DND-41 (cell line): ENCODE measurements around the gene P2RX5.

Experiments used
- ATAC-seq: fragments of 200-7000 bp; cut with Tn5 transposase; 3 replicates; pipeline ENCODE4 v1.9.1; 2021; ENCODE audit warnings: low read depth; ENCODE audit not compliant: insufficient read depth
- DNase-seq: peaks from one replicate; pipeline ENCODE4 v3.0.0-alpha.2; 2020
- H2AFZ ChIP-seq: 2 replicates; pipeline ENCODE4 v1.6.0; 2012; ENCODE audit warnings: low read depth, low read length
- H3K27ac ChIP-seq: 2 replicates; pipeline ENCODE4 v1.5.1; 2012; ENCODE audit warnings: low read length, inconsistent platforms
- H3K27me3 ChIP-seq: fragments of 200-600 bp; sonication (generic); 2 replicates; pipeline ENCODE4 v1.6.0; 2012; ENCODE audit warnings: low read length, mild to moderate bottlenecking, inconsistent platforms; ENCODE audit not compliant: insufficient read depth, poor library complexity
- H3K36me3 ChIP-seq: 2 replicates; pipeline ENCODE4 v1.5.1; 2012; ENCODE audit warnings: low read length, inconsistent platforms; ENCODE audit not compliant: insufficient read depth
- H3K4me1 ChIP-seq: 2 replicates; pipeline ENCODE4 v1.5.1; 2012; ENCODE audit warnings: mild to moderate bottlenecking, low read length; ENCODE audit not compliant: insufficient read depth
- H3K4me2 ChIP-seq: 2 replicates; pipeline ENCODE4 v1.6.0; 2012; ENCODE audit warnings: mild to moderate bottlenecking, moderate library complexity, low read length, inconsistent platforms; ENCODE audit not compliant: insufficient read depth
- H3K4me3 ChIP-seq, 2 experiments: fragments of 200-600 bp in 1 of 2; shearing (Covaris generic) in 1 of 2; 2 replicates each; pipeline ENCODE4 v1.5.1; 2012 to 2016; ENCODE audit warnings: inconsistent platforms in 2 of 2, low read length in 2 of 2, mild to moderate bottlenecking in 2 of 2, low read depth in 1 of 2, moderate library complexity in 1 of 2
- H3K79me2 ChIP-seq: 2 replicates; pipeline ENCODE4 v1.6.0; 2012; ENCODE audit warnings: low read length, inconsistent platforms; ENCODE audit not compliant: insufficient read depth
- H3K9ac ChIP-seq: 2 replicates; pipeline ENCODE4 v1.6.0; 2012; ENCODE audit warnings: low read depth, mild to moderate bottlenecking, inconsistent platforms, low read length, moderate library complexity
- H3K9me3 ChIP-seq: 2 replicates; pipeline ENCODE4 v1.5.1; 2012; ENCODE audit warnings: low read length, moderate library complexity, mild to moderate bottlenecking, inconsistent platforms; ENCODE audit not compliant: insufficient read depth, severe bottlenecking
- H4K20me1 ChIP-seq: 2 replicates; pipeline ENCODE4 v1.6.0; 2012; ENCODE audit warnings: low read length; ENCODE audit not compliant: insufficient read depth
- CTCF ChIP-seq: IDR thresholded peaks from 2 replicates; pipeline ENCODE4 v1.5.1; 2012; ENCODE audit warnings: borderline replicate concordance, low read length, moderate library complexity, mild to moderate bottlenecking; ENCODE audit not compliant: poor library complexity, severe bottlenecking; ENCODE audit errors: extremely low read depth
- EZH2 ChIP-seq: IDR thresholded peaks from 3 replicates; pipeline ENCODE4 v1.6.1; 2012; ENCODE audit warnings: borderline replicate concordance, low read depth, mild to moderate bottlenecking, moderate library complexity, low read length, inconsistent platforms; ENCODE audit not compliant: severe bottlenecking

P2RX5 gene

GRCh38 chr17:3660311-3660891 is 35.6 kb downstream of the P2RX5 start:
- Histone ChIP-seq H3K27me3 (no peaks in the 10 kb centered on the region), H3K4me2 (no peak overlapping the region), H4K20me1 (peaks cover 4% of the 10 kb centered on the region; the same call in 1 of the 2 replicates), H3K9me3 (no peaks in the 10 kb centered on the region), H3K4me1 (no peaks in the 10 kb centered on the region), H3K79me2 (no peaks in the 10 kb centered on the region), H3K36me3 (peaks cover 26% of the 10 kb centered on the region), H3K9ac (no peak overlapping the region), H2AFZ (no peak overlapping the region), H3K27ac (no peak overlapping the region), H3K4me3 (no peak overlapping the region)
- TF ChIP-seq CTCF, result no peak
- no peak for TF ChIP-seq EZH2
- ATAC-seq, result no peak
- no peak for DNase-seq

GRCh38 chr17:3659541-3660111 is 36.3 kb downstream of the P2RX5 start:
- TF ChIP-seq CTCF (no peak), EZH2 (no peak)
- H3K4me2 ChIP-seq, result no peak overlapping the region
- no peaks in the 10 kb centered on the region for H3K4me1 ChIP-seq
- H3K79me2 ChIP-seq, result no peaks in the 10 kb centered on the region
- no peak overlapping the region for H3K27ac ChIP-seq
- DNase-seq, result no peak
- no peak overlapping the region for H3K4me3 ChIP-seq
- peaks cover 4% of the 10 kb centered on the region; the same call in 1 of the 2 replicates for H4K20me1 ChIP-seq
- ATAC-seq, result no peak
- no peak overlapping the region for H2AFZ ChIP-seq
- peaks cover 23% of the 10 kb centered on the region for H3K36me3 ChIP-seq
- no peaks in the 10 kb centered on the region for H3K9me3 ChIP-seq
- H3K9ac ChIP-seq, result no peak overlapping the region
- H3K27me3 ChIP-seq, result no peaks in the 10 kb centered on the region

- H3K9me3 ChIP-seq, result no peaks in the 10 kb centered on the region
- no peak overlapping the region for H3K4me3 ChIP-seq
- H3K27me3 ChIP-seq, result no peaks in the 10 kb centered on the region
- ATAC-seq, result no peak
- no peak overlapping the region for H3K27ac ChIP-seq
- no peaks in the 10 kb centered on the region for H3K79me2 ChIP-seq
- H3K36me3 ChIP-seq, result peaks cover 17% of the 10 kb centered on the region
- no peak for TF ChIP-seq CTCF
- TF ChIP-seq EZH2, result no peak
- H4K20me1 ChIP-seq, result peaks cover 3% of the 10 kb centered on the region; the same call in 1 of the 2 replicates
- no peak for DNase-seq
- no peak overlapping the region for H3K4me2 ChIP-seq
- no peak overlapping the region for H2AFZ ChIP-seq
- H3K9ac ChIP-seq, result no peak overlapping the region
- H3K4me1 ChIP-seq, result no peaks in the 10 kb centered on the region
Observed at GRCh38 chr17:3658784-3659449, 37.0 kb downstream of the P2RX5 start.
